ENCODE data around the gene PEX5L. TPM values are rescaled to one million over a fixed set of nuclear protein-coding genes. Genes with fewer than 3 reads are reported as not detected.

Gene PEX5L
- polyA plus RNA-seq, 2 of the 4 experiments (the other 2 are of a cell fraction), result 0.06 to 0.08 TPM

GRCh38 chr3:179876440-179876839 lies 160.3 kb downstream of the PEX5L start (continued):
- TF ChIP-seq ATOH8 (CRISPR knock-in tag; IDR thresholded peaks at IDR 0.05; ENCODE audit: low read depth) (no peak), HMGXB4 (CRISPR knock-in tag; IDR thresholded peaks at IDR 0.05; ENCODE audit: borderline replicate concordance) (no peak), TFCP2L1 (CRISPR knock-in tag; IDR thresholded peaks at IDR 0.05) (no peak), HOXA7 (CRISPR knock-in tag; IDR thresholded peaks at IDR 0.05) (no peak), CHD4 (IDR thresholded peaks at IDR 0.05; ENCODE audit: borderline replicate concordance) (no peak), EP300 (IDR thresholded peaks at IDR 0.05) (no peak), MAZ (IDR thresholded peaks at IDR 0.05; ENCODE audit: borderline replicate concordance, low read depth, low read length) (no peak)

- POLR2A ChIA-PET, result no interaction called here
- FAIRE-seq (no peak), DNase-seq (ENCODE audit: low read depth in 1 of 2, low spot score in 1 of 2) (no peak), ATAC-seq (no peak)
- 52% methylated on average over 5 of the region's 5 CpGs for WGBS (ENCODE audit: missing lambda C conversion rate)
- Histone ChIP-seq H3K4me3 (no peak overlapping the region), H3K9me3 (no peaks in the 10 kb centered on the region), H3K4me1 (no peaks in the 10 kb centered on the region), H3K4me2 (no peak overlapping the region), H3K27ac (no peak overlapping the region)
- TF ChIP-seq ESRRA (IDR thresholded peaks at IDR 0.05; ENCODE audit: borderline replicate concordance, low read length), result no peak
- TF ChIP-seq PBX3 (IDR thresholded peaks at IDR 0.05), result no peak
- TF ChIP-seq MYC (IDR thresholded peaks at IDR 0.05; ENCODE audit: borderline replicate concordance, low read length), result no peak
- no peak for TF ChIP-seq ATOH8 (CRISPR knock-in tag; IDR thresholded peaks at IDR 0.05; ENCODE audit: low read depth)
- no peak for TF ChIP-seq POLR2A (IDR thresholded peaks at IDR 0.05; ENCODE audit: low read length)
- TF ChIP-seq CBX2 (IDR thresholded peaks at IDR 0.05; ENCODE audit: borderline replicate concordance, low read depth), result no peak
- no peak for TF ChIP-seq KDM5A (IDR thresholded peaks at IDR 0.05)
- no peak for TF ChIP-seq TP53 (CRISPR knock-in tag; IDR thresholded peaks at IDR 0.05)
- no peak for TF ChIP-seq POLR2AphosphoS2 (conservative IDR thresholded peaks at IDR 0.05; ENCODE audit: low read length)
- no peak for TF ChIP-seq USF2 (IDR thresholded peaks at IDR 0.05)
- no peak for TF ChIP-seq HDAC2 (IDR thresholded peaks at IDR 0.05)
- no peak for TF ChIP-seq HEYL (CRISPR knock-in tag; IDR thresholded peaks at IDR 0.05)
- no peak for TF ChIP-seq JUN (IDR thresholded peaks at IDR 0.05)
- TF ChIP-seq CHD4 (IDR thresholded peaks at IDR 0.05; ENCODE audit: borderline replicate concordance), result no peak
- TF ChIP-seq FOXS1 (CRISPR knock-in tag; IDR thresholded peaks at IDR 0.05), result no peak
- no peak for TF ChIP-seq EHMT2 (IDR thresholded peaks at IDR 0.05; ENCODE audit: low read depth)
- no peak for TF ChIP-seq EP300 (IDR thresholded peaks at IDR 0.05)
- TF ChIP-seq RCOR1 (IDR thresholded peaks at IDR 0.05; ENCODE audit: low read depth, low read length), result no peak
- CTCF ChIA-PET, result no interaction called here
Observed at GRCh38 chr3:179872842-179873241, 163.9 kb downstream of the PEX5L start.

Data from A549 (cell line).